Measurements from ENCODE around the gene SH2D3A. TPM values are rescaled to one million over a fixed set of nuclear protein-coding genes. Genes with fewer than 3 reads are reported as not detected.
"Not testable (repeated sequence)": the region's sequence is repeated elsewhere in the genome, so short reads cannot be mapped to it uniquely, and the experiment has no call there.

Gene SH2D3A
- polyA plus RNA-seq, 3 donors = 0.11 TPM; not detected in 2

DNA sequence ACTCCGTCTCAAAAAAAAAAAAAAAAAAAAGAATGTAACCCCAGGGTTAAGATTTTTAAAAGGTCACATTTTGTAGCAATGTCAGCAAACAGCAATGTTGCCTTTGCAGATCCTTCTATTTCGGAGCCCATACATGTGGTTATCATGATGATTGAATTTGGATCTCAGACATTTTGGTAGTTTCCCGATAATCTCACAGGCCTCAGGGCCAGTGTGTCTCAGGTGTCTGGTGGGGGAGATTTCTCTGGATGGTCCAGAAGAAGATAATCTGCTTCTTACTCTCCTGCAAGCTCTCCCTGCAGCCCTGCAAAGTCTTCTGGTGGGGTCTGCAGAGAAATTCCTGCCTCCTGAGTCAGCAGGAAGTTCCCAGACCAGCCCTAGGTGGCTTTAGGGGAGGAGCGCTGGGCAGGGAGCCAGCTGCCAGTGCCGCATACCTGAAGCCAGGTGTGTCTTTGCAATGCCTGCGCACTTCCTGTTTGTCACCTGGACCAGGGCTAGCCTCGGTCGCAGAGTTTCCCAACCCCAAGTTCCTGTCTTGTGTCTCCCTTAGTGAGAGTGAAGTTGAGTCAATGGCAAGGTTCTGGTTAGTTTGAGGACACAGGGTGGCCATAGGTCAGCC lies 1.4 kb downstream of the SH2D3A start:
- no peaks in the 10 kb centered on the region for H3K79me2 ChIP-seq (ENCODE audit: insufficient read depth, low read length)
- H3K9me3 ChIP-seq (replicated peaks in 1 of 2; ENCODE audit: control insufficient read depth in 1 of 2, insufficient read depth in 1 of 2, low read length in 2 of 2) = peaks cover 0 to 4% of the 10 kb centered on the region in 2 donors
- Mint-ChIP-seq H3K36me3 (no peaks in the 10 kb centered on the region), H3K9me3 (peaks cover 0 to 7% (median 3%) of the 10 kb centered on the region in 7 donors), H3K4me3 (peak overlapping the region in 1 of 2 donors; percentile 61), H3K27me3 (ENCODE audit: low read depth in 3 of 3) (peaks cover 12 to 17% (median 15%) of the 10 kb centered on the region in 3 donors), H3K4me1 (peaks cover 31% of the 10 kb centered on the region), H3K27ac (peak overlapping the region in 2 of 7 donors; percentile 14 to 78)
- H3K4me3 ChIP-seq (replicated peaks in 1 of 3; ENCODE audit: low read depth in 2 of 3, low read length in 3 of 3) = no peak overlapping the region
- no peak overlapping the region for H2AFZ ChIP-seq (ENCODE audit: insufficient read depth, low read depth, low read length, poor library complexity, severe bottlenecking)
- no peak overlapping the region for H3K9ac ChIP-seq (ENCODE audit: insufficient read depth, low read length, poor library complexity, severe bottlenecking)
- peaks cover 20 to 31% of the 10 kb centered on the region in 2 donors for H3K4me1 ChIP-seq (ENCODE audit: control insufficient read depth in 1 of 2, insufficient read depth in 2 of 2, low read length in 2 of 2)
- TF ChIP-seq, protein P1, sequence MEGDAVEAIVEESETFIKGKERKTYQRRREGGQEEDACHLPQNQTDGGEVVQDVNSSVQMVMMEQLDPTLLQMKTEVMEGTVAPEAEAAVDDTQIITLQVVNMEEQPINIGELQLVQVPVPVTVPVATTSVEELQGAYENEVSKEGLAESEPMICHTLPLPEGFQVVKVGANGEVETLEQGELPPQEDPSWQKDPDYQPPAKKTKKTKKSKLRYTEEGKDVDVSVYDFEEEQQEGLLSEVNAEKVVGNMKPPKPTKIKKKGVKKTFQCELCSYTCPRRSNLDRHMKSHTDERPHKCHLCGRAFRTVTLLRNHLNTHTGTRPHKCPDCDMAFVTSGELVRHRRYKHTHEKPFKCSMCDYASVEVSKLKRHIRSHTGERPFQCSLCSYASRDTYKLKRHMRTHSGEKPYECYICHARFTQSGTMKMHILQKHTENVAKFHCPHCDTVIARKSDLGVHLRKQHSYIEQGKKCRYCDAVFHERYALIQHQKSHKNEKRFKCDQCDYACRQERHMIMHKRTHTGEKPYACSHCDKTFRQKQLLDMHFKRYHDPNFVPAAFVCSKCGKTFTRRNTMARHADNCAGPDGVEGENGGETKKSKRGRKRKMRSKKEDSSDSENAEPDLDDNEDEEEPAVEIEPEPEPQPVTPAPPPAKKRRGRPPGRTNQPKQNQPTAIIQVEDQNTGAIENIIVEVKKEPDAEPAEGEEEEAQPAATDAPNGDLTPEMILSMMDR (IDR thresholded peaks at IDR 0.05) = no peak
- H3K27ac ChIP-seq (ENCODE audit: low read depth in 1 of 2, low read length in 2 of 2) = no peak overlapping the region
- H3K27me3 ChIP-seq (ENCODE audit: control insufficient read depth in 2 of 2, insufficient read depth in 2 of 2, low read length in 2 of 2) = peaks cover 0 to 13% of the 10 kb centered on the region in 2 donors
- 63% methylated on average over 7 of the region's 8 CpGs for WGBS (ENCODE audit: insufficient coverage)
- intact Hi-C loops (cut with micrococcal nuclease) = loop anchor here (5.0 to 10.0 kb wide), 2 partner anchors 41 to 251 kb away; no protein-coding TSS in a partner anchor
- no peaks in the 10 kb centered on the region for H4K20me1 ChIP-seq (ENCODE audit: insufficient read depth, low read length)
- no peak overlapping the region for H3K4me2 ChIP-seq (replicated peaks; ENCODE audit: extremely low read depth, low read length, poor library complexity, severe bottlenecking)
- peak in 1 of 3 donors; percentile 26 for DNase-seq
- H3K36me3 ChIP-seq (replicated peaks in 1 of 2; ENCODE audit: control insufficient read depth in 1 of 2, insufficient read depth in 2 of 2, low read length in 2 of 2) = no peaks in the 10 kb centered on the region

DNA sequence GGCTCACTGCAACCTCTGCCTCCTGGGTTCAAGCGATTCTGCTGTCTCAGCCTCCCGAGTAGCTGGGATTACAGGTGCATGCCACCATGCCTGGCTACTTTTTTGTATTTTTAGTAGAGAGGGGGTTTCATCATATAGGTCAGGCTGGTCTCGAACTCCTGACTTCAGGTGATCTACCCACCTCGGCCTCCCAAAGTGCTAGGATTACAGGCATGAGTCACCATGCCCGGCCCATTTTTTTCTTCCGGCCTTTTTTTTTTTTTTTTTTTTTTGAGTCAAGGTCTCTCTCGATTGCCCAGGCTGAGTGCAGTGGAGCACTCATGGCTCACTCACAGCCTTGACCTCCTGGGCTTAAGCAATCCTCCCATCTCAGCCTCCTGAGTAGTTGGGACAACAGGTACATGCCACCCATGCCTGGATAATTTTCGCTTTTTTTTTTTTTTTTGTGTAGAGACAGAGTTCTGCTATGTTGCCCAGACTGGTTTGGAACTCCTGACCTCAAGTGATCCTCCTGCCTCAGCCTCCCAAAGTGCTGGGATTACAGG lies 4.9 kb downstream of the SH2D3A start:
- H3K36me3 Mint-ChIP-seq; H3K9me3 ChIP-seq (replicated peaks in 1 of 2; ENCODE audit: control insufficient read depth in 1 of 2, insufficient read depth in 1 of 2, low read length in 2 of 2); DNase-seq; H3K4me3 Mint-ChIP-seq; H3K4me3 ChIP-seq (replicated peaks in 1 of 3; ENCODE audit: low read depth in 2 of 3, low read length in 3 of 3); H3K27ac ChIP-seq (ENCODE audit: low read depth in 1 of 2, low read length in 2 of 2); H3K36me3 ChIP-seq (replicated peaks in 1 of 2; ENCODE audit: control insufficient read depth in 1 of 2, insufficient read depth in 2 of 2, low read length in 2 of 2); H3K27ac Mint-ChIP-seq; H4K20me1 ChIP-seq (ENCODE audit: insufficient read depth, low read length); H3K9ac ChIP-seq (ENCODE audit: insufficient read depth, low read length, poor library complexity, severe bottlenecking); H3K79me2 ChIP-seq (ENCODE audit: insufficient read depth, low read length); H3K4me2 ChIP-seq (replicated peaks; ENCODE audit: extremely low read depth, low read length, poor library complexity, severe bottlenecking); H2AFZ ChIP-seq (ENCODE audit: insufficient read depth, low read depth, low read length, poor library complexity, severe bottlenecking): not testable (repeated sequence)
- Mint-ChIP-seq H3K4me1 (peaks cover 14% of the 10 kb centered on the region), H3K27me3 (ENCODE audit: low read depth in 3 of 3) (peaks cover 12 to 16% (median 12%) of the 10 kb centered on the region in 3 donors), H3K9me3 (peaks cover 0 to 11% (median 3%) of the 10 kb centered on the region in 7 donors)
- intact Hi-C loops (cut with micrococcal nuclease) = loop anchor here (10.0 kb wide), 1 partner anchor 248 kb away; no protein-coding TSS in a partner anchor
- peaks cover 5 to 12% of the 10 kb centered on the region in 2 donors for H3K4me1 ChIP-seq (ENCODE audit: control insufficient read depth in 1 of 2, insufficient read depth in 2 of 2, low read length in 2 of 2)
- 92% methylated on average over 5 of the region's 8 CpGs for WGBS (ENCODE audit: insufficient coverage)
- H3K27me3 ChIP-seq (ENCODE audit: control insufficient read depth in 2 of 2, insufficient read depth in 2 of 2, low read length in 2 of 2) = peaks cover 0 to 13% of the 10 kb centered on the region in 2 donors

All from CD14-positive monocyte (primary cell).